Thoracic aorta (tissue), 2 donors: ENCODE results near the gene UACA. TPM values are rescaled to one million over a fixed set of nuclear protein-coding genes. Genes with fewer than 3 reads are reported as not detected.

ENCODE experiments used
- ATAC-seq: fragments of 150-250 bp; one replicate; pipeline ENCODE4 v1.8.0; 2017; ENCODE audit warnings: low read depth; ENCODE audit not compliant: insufficient number of reproducible peaks, low FRiP score
- DNase-seq: peaks from one replicate; pipeline ENCODE4 v3.0.0-alpha.2; 2020; ENCODE audit warnings: low spot score
- H3K27ac ChIP-seq, 2 donors: fragments of 200-600 bp; sonication (generic); 1 replicate in 1 of 2; 2 replicates in 1 of 2; pipeline ENCODE4 v1.5.1; 2016; ENCODE audit warnings: mild to moderate bottlenecking in 2 of 2, moderate library complexity in 2 of 2
- H3K27me3 ChIP-seq: fragments of 200-600 bp; sonication (generic); replicated peaks from 2 replicates; pipeline ENCODE4 v1.6.0; 2016; ENCODE audit warnings: mild to moderate bottlenecking; ENCODE audit not compliant: insufficient read depth
- H3K36me3 ChIP-seq: fragments of 200-600 bp; sonication (generic); one replicate; pipeline ENCODE4 v1.5.1; 2016
- H3K4me1 ChIP-seq, 2 donors: fragments of 200-600 bp; sonication (generic); 1 replicate in 1 of 2; 2 replicates in 1 of 2; pipeline versions ENCODE4 v1.5.1 to v1.6.0; 2016; ENCODE audit warnings: low read depth in 2 of 2, mild to moderate bottlenecking in 1 of 2; ENCODE audit not compliant: control insufficient read depth in 1 of 2
- H3K4me3 ChIP-seq: fragments of 200-600 bp; sonication (generic); 2 replicates; pipeline ENCODE4 v1.5.1; 2016; ENCODE audit warnings: mild to moderate bottlenecking
- H3K9me3 ChIP-seq: fragments of 200-600 bp; sonication (generic); 2 replicates; pipeline ENCODE4 v1.5.1; 2016
- total RNA-seq, 2 donors: library from RNA; depleted of rRNA; stranded (reverse); fragments of >200 nt; gene quantifications; one replicate each; pipeline versions ENCODE4 v1.1.0 to v1.2.3, GENCODE V29; 2016
- TF ChIP-seq, protein P1 (sequence below): fragments of 200-600 bp; sonication (generic); IDR thresholded peaks from one replicate; pipeline ENCODE4 v1.5.1; 2019; ENCODE audit warnings: antibody characterized with exemption

The UACA gene
- total RNA-seq, 2 donors from 2014 or later = 107 to 118 TPM

- Histone ChIP-seq H3K4me3 (no peak overlapping the region), H3K4me1 (no peaks in the 10 kb centered on the region), H3K9me3 (no peaks in the 10 kb centered on the region), H3K36me3 (no peaks in the 10 kb centered on the region), H3K27ac (no peak overlapping the region), H3K27me3 (no peaks in the 10 kb centered on the region)
- ATAC-seq (no peak), DNase-seq (no peak)
- TF ChIP-seq, protein P1, sequence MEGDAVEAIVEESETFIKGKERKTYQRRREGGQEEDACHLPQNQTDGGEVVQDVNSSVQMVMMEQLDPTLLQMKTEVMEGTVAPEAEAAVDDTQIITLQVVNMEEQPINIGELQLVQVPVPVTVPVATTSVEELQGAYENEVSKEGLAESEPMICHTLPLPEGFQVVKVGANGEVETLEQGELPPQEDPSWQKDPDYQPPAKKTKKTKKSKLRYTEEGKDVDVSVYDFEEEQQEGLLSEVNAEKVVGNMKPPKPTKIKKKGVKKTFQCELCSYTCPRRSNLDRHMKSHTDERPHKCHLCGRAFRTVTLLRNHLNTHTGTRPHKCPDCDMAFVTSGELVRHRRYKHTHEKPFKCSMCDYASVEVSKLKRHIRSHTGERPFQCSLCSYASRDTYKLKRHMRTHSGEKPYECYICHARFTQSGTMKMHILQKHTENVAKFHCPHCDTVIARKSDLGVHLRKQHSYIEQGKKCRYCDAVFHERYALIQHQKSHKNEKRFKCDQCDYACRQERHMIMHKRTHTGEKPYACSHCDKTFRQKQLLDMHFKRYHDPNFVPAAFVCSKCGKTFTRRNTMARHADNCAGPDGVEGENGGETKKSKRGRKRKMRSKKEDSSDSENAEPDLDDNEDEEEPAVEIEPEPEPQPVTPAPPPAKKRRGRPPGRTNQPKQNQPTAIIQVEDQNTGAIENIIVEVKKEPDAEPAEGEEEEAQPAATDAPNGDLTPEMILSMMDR = no peak
Measured at GRCh38 chr15:70632491-70633102, 130.8 kb downstream of the UACA start.

- TF ChIP-seq, protein P1 = no peak
- Histone ChIP-seq H3K36me3 (no peaks in the 10 kb centered on the region), H3K4me1 (no peaks in the 10 kb centered on the region), H3K27me3 (no peaks in the 10 kb centered on the region), H3K9me3 (no peaks in the 10 kb centered on the region), H3K4me3 (no peak overlapping the region), H3K27ac (no peak overlapping the region)
- DNase-seq = no peak
- no peak for ATAC-seq
Measured at GRCh38 chr15:70632079-70632478, 131.3 kb downstream of the UACA start.

DNA sequence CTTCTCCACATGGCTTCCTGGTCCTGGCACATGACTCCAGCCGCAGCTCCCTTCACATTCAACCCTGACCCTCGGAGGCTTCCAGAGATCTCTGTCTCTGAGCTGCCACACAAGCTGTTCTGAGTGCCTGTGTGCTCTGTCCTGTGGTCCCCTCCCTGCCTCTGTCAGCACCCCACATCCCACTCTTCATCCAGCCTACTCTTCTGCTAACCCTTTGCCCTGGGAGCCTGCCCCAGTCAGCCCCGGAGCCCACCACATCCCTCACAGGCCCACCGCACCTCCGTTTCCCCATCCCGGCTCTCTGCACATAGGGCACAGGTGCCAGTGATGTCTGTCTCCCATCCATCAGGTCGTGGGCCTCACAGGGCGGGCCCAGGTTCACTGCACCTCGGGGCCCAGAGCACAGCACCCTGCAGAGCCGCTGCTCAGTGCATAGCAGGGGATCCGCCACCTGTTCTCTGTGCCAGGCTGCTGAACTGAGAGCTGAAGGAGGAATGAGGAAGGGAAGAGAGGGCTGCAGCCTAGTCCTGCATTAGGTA is 133.6 kb downstream of the UACA start:
- Histone ChIP-seq H3K9me3 (no peaks in the 10 kb centered on the region), H3K27me3 (no peaks in the 10 kb centered on the region), H3K4me1 (peaks cover 0 to 9% of the 10 kb centered on the region in 2 donors), H3K36me3 (no peaks in the 10 kb centered on the region), H3K4me3 (no peak overlapping the region), H3K27ac (no peak overlapping the region)
- DNase-seq (no peak), ATAC-seq (no peak)
- TF ChIP-seq, protein P1 = no peak

GRCh38 chr15:70628549-70628896 is 134.8 kb downstream of the UACA start:
- ATAC-seq (no peak), DNase-seq (no peak)
- Histone ChIP-seq H3K9me3 (no peaks in the 10 kb centered on the region), H3K4me1 (peaks cover 0 to 9% of the 10 kb centered on the region in 2 donors), H3K4me3 (no peak overlapping the region), H3K27ac (no peak overlapping the region), H3K27me3 (no peaks in the 10 kb centered on the region), H3K36me3 (no peaks in the 10 kb centered on the region)
- TF ChIP-seq, protein P1 = no peak

DNA sequence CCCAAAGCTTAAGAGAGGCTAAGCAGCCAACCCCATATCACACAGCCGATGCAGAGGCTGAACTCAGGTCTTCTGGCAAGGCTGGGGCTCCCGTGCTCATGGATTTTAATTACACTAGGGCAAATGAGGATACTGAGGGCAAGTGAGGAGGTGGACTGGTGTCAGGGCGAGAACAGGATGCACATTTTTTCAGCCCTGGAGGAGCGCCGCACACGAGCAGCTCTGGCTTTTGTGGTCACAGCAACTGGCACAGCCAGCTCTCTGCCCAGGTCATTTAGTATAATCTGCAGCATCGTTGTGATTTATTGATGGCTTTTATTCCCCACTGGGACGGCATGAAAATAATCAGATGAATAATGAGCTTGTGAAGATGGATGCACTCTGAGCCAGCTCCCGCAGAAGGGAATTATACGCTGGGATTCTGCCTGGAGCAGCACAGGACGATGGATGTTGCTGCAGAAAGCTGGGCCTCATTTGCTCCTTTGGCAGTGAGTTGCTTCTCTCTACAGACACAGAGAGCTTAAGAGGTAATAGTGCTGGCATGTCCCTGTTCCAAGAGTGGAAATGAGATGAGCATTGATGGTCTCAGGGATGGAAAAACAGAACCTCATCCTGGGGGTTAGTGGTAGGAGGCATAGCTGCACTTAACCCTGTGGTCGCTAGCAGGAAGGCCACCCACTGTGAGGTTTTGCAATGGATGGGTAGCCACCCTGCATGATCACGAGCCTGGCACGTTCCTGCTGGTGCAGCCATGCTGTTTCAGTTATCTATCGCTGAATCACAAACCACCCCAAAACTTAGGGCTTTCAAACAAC is 135.4 kb downstream of the UACA start:
- Histone ChIP-seq H3K36me3 (no peaks in the 10 kb centered on the region), H3K27me3 (no peaks in the 10 kb centered on the region), H3K9me3 (peaks cover 3% of the 10 kb centered on the region), H3K4me1 (peaks cover 0 to 9% of the 10 kb centered on the region in 2 donors), H3K27ac (no peak overlapping the region), H3K4me3 (no peak overlapping the region)
- TF ChIP-seq, protein P1 = no peak
- no peak for ATAC-seq
- no peak for DNase-seq
